Measurements from ENCODE around the gene RCOR2.
"Not testable (repeated sequence)": the region's sequence is repeated elsewhere in the genome, so short reads cannot be mapped to it uniquely, and the experiment has no call there.

The RCOR2 gene

DNA sequence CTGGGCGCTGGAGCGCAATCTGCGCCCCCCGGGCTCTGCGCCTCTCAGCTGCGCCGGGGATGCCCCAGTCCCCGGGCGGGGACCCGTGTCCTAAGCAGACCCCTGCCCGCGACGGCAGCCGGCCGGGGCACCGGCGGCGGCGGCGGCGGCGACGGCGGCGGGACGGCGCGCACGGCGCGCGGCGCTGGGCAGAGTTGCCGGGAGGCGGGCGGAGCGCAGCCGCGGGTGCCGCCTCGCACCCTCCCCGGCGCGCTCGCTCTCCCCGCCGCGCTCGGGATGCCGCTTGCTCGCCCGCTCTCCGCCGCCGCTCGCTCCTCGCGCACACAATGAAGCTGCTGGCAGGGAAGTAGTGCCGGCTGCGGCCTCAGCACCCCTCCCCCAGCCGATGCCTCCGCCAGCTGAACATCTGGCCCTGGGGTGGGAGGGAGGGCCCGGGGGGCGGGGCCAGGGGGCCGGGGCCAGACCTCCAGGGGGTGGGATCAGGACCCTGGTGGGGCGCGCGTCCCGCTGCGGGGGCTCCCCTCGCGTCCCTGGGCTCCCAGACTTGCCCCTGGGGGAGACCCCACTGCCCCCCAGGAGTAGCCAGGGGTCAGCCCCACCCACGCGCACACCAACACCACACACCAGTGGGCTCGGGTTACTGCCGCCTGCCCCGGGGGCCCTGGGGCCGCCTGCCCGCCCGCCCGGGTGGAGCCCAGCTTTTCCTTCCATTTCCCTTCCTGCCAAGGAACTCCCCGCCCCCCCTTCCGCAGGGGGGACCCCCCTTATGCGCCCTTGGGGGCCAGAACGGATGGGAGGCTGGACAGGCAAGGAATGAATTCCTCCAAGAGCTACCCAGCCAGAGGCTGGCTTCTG is at the start of gene RCOR2:
TSS of gene RCOR2 (minus strand) at position 328 of the 855 bp plus-strand sequence. CDS start 708 bp downstream, outside the sequence.
- DNase-seq = no peak

DNA sequence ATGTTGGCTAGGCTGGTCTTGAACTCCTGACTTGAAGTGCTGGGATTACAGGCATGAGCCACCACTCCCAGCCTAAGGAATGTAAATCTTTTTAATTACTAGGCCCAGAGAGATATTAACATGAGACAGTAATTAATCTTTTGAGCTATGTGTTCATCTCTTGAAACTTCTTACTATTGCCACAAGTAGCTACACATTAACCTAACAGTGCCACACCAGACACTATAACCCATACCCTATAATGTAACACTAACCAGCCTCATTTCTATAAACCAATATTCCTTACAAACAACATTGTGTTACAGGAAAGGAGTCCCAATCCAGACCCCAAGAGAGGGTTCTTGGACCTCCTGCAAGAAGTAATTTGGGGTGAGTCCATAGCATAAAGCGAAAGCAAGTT is 49.5 kb upstream of the RCOR2 start:
- DNase-seq = no peak

DNA sequence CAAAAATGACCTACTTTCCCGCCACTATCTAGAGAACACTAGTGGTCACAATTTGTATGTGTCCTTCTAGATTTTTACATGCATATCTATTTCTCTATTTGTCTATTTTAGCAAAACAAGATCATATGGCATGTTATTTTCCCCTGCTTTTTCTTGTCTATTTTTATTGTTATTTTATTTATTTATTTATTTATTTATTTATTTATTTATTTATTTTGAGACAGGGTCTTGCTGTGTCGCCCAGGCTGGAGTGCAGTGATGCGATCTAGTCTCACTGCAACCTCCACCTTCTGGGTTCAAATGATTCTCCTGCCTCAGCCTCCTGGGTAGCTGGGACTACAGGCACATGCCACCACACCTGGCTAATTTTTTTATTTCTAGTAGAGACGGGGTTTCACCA is 46.9 kb upstream of the RCOR2 start:
- not testable (repeated sequence) for DNase-seq

DNA sequence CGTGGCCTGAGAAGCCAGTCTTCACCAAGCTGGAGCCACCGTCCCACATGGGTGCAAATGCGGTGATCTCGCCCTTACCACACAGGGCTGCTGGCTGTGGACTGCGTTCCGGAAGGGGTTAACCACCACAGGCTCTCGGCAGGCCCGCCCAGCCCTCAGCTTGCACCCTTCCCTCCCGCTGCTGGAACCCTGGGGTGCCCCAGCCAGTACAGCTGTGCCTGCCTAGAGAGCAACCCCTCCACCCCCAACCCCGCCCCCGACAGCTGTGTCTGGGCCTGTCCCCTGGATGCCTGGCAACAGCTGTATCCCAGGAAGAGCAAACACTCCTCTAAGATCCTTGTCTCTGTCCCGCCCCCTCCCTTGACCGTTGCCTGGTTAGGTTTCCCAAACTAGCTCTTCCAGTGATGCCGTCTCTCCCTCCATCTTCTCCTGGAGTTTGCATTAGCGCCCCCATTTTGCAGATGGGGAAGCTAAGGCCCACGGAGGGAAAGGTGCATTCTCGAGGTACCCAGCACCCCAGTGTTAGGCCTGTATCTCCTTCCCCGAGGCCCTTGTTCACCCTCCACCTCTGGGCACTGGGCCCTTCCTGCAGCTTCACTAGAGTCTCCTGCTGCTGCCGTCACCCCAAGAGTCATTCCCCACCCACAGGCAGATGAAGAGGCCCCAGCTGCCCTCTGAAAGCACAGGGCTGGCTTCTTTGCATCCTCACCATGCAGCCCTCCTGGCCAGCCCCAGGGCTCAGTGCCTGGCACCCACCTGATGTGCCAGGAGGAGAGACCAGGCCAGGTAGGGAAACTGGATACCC is 44.8 kb upstream of the RCOR2 start:
- DNase-seq = no peak

DNA sequence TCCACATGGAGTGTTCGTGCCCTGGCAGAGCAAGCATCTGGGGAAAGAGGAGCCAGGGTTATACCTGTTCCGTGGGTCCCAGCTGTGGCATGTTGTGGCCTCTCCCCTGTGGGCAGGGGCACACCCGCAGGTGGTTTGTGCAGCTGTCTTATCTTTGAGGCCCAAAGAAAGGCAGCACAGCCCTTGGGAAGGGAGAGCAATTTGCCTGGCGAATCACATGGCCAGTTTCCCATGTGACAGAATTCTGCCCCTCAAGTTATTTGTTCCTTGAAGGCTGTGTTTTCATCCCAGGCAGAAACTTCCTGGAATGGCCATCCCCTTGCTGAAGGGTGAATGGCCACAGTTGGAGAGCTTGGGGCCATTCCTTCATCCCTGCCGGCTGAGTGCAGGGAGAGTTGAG is 41.0 kb upstream of the RCOR2 start:
- DNase-seq = no peak

DNA sequence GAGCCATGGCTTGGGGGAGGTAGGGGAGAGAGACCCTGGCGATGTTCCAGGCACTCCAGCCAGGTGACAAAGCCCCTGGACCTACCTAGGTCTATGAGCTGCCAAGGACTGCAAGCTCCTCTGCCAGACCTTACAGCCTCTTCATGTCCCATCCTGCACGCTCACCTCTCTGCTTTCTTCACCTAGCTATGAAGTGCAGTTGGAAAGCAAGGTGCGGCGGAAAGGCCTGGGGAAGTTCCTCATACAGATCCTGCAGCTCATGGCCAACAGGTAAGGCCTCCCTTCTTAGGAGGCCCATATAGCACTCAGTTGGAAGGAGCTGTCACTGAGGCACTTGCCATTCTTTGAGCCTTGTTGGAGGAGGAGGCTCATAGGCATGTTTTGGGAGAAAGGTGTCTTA is 35.6 kb upstream of the RCOR2 start:
- DNase-seq = no peak

DNA sequence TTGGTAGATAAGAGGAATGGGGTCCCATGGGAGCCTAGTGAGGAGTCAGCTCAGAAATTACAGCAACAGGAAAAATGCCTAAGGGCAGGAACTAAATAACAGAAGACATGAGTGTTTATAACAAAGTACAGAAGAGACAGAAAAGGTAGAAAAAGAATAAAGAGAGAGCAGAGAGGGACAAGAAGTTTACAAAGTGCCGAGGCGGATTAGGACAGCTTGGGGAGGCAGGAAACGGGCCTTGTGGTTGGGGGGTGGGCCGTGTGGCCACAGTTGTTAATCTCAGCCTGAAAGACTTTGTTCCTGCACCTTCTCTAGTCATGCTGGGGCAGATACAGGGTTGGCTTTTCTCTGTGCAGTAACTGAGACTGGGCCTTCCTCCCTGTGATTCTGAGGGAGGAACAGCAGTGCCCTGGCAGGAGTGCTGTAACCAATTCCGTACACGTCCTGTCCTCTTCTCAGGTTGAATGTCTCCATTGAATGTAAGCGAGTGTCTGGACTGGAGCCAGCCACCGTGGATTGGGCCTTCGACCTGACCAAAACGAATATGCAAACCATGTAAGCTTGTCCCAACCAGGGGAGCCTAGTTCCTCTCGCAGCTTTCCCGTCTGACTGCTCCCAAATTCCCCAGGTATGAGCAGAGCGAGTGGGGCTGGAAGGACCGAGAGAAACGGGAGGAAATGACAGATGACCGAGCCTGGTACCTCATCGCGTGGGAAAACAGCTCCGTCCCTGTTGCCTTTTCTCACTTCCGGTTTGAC is 35.0 kb upstream of the RCOR2 start:
- no peak for DNase-seq

DNA sequence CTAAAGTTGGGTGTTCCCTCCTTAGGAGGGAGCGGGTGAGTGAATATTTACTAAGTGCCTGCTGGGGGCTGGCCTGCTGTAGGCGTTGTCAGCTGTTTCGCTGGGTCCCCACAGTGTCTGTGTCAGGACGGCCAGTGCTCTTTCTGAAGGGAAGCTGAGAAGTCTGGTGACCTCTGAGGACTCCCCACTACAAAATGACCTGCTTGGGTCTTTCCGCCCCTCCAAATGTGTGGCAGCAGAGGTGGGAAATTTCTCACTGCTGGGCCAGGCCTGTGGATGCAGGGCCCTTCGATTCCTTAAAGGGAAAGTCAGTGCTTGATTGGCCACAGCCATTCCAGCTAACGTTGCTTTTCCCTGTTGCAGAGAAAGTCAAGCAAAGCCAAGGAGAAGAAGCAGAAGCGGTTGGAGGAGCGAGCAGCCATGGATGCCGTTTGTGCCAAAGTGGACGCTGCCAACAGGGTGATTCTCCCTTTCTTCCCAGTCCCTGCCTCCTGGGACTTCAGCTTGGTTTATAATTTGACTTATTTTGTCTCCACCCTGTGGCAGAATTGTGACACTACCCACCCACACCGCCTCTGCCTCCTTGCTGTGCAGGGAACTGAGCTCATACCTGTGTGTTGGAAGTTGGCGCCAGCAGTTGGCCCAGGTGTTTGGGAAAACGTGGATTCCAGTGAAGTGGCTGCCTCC is 28.7 kb upstream of the RCOR2 start:
- DNase-seq = no peak

DNA sequence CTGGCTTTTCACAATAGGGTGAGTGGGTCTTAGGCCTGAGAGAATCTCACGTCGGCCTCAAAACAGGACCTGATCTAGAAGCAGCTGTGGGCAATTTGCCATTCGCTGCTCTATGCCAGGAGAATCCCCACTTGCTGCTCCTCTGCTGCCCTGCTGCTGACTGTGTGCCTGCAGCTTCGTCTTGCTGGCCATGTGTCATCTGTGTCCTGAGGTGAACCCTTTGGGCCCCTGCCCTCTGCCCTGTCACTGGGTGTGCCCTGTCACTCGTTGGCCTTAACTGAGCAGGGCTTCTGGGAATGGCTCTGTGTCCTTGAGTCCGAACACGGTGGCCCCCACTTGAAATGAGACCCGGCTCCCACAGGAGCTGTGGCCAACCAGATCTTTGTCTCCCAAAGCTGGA is 28.0 kb upstream of the RCOR2 start:
- no peak for DNase-seq

DNA sequence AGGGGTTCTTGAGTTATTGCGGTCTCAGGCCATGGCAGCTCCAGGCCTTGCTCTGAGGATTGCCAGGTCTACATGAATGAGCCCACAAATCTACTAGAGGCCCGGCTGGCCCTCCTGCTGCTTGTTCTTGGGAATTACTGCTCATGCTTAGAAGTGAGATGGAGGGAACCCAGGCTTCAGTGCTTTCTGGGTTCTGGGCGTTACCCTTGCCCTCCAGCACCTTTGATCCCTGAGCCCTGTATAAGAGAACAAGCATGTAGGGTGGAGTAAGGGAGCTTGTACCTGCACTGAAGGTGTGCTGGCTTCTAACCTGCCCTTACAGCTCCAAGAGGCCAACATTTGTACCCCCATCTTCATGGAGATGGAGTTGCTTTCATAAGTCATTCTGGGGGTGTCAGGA is 25.8 kb upstream of the RCOR2 start:
- DNase-seq = no peak

DNA sequence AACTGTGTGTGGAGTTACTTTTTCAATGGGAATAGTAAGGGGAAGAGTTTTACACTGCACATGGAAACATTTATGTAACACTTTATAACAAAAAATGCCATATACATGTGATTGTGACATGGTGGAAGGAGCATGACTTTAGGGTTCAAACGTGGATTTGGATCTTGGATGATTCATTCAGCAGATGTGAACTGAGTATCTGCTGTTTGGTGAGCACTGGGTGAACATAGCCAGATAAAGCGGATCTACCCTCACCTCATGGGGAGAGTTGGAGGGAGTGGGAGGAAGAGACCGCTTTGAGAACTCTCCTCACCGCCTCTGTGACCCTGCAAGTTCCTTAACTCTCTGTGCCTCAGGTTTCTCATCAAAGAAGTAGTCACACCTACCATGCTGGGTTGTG is 24.9 kb upstream of the RCOR2 start:
- no peak for DNase-seq

DNA sequence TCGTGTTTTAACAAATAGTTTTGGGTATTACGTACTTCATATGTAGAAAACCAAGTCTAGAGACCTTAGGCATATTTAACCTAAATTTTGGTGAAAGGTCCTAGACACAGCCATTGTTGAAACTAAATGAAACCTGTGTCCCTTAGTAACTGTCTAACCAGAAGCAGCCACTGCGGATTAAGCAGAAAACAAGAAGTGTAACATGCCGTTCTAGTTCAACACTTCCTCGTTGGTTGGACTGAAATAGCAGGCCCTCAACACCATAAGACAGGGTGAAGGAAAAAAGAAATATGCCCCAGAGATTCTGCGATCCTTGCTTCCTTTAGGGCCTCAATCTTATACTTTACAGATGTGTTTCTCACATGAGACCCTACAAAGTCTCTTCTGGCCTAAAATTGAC is 23.8 kb upstream of the RCOR2 start:
- DNase-seq = no peak

DNA sequence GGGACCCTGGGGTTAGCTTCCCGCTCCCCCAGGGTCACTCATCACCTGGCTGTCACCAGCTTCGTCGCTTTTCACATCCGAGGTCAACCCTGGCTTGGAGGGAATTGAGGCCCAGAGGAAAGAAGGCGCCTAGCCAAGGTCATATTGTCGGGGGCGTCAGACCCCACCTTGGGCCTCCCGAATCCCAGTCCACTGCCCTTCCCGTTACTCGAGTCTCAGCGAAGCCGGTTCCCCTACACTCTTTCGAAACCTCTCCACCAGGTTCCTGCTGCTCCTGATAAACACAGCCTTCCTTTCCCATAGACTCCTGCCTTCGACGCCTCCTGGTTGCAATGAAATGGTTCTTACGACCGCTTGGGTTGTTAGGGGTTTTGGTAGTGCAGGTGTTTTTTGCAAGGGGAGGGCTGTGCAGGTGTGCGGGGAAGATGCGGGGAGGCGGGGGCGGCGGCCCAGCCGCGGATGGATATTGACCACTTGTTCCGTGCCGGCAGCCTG is 22.5 kb upstream of the RCOR2 start:
- DNase-seq = no peak

DNA sequence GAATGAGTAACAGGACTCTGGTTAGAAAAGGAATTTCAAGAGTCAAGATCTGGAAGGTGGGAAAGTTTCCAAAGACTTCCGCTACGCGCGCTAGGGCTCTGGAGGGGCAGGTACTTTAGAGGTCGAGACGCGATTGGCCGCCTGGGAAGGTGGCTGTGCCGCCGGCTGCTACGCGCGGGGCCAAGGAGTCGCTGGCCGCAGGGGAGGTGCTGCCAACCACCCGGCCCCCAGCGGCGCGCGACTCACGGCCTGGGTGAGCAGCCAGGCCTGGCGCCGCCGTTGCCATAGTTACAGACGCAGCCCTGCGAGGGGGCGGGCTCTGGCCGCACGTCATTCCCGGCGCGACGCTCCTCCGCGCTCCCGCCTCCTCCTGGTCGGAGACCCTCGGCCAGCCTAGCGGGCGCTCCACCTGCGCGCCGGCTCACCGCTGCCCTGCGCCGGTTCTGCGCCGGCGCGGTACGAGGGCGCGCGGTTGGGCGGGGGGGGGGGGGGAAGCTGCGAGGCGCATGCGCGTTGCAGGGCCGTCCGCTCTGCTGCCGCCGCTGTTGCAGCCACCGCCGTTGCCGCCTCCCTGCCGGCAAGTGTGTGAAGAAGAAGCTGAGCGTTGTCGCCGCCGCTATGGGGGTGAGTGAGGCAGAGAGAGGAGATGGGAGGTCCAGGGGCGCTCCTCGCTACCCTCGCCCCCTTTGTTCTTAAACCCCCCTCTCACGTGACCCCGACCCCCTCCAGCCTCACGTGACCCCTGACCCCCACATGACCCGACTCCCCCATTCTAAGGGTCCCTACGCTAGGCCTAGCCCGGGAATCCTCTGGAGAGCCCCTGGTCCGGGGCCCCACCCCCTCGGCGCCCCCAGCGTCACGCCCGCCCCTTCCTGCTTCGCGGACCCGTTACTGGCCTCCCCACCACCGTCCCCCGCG is 21.8 kb upstream of the RCOR2 start, which contains the start of gene NAA40:
TSS of gene NAA40 (plus strand) at position 524 of the 918 bp plus-strand sequence. CDS start at position 619, 95 bp downstream.
- DNase-seq = peak; percentile 77

DNA sequence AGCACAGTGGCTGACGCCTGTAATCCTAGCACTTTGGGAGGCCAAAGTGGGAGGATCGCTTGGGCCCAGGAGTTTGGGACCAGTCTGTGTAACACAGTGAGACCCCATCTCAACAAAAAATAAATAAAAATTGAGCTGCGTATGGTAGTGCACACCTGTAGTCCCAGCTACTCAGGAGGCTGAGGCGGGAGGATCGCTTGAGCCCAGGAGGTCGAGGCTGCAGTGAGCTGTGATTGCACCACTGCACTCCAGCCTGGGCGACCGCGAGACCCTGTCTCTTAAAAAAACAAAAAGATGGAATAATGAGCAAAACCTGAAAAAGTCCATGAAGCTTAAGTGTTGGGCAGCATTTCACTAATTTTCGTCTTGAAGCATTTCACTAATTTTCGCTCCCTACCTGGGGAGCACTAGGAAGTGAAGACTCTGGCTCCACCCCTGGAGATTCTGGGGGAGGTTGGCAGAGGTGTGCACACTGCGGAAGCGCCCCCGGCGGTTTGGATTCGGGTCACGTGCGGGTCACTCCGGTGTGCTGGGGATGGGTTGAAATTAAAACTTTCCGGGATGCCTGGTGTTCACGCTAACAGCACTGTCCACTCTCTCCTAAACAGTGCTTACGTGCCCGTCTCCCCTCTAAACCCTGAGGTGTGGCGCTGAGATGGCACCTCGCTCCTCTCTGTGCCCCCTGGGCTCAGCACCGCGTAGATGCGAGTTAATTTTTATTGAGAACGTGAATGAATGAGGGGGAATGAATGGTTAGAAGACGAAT is 20.9 kb upstream of the RCOR2 start:
- DNase-seq = no peak

DNA sequence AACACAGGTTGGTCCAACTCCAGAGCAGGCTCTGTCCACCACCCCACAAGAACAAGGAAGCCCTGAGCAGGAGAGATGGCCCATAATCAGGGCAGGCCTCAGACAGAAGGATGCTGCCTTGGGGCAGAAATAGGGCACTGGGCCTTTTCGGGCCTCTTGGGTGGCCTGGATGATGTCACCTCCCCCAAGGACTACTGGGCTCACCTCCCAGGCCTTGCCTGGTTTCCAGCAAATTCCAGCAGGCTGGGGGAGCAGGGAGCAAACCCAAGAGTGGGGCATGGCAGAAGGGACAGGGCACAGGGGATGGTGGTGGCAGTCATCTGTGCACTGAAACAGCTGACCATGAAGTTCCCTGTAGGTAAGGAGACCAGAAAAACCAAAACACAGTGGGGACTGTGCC is 16.5 kb upstream of the RCOR2 start:
- DNase-seq = no peak

DNA sequence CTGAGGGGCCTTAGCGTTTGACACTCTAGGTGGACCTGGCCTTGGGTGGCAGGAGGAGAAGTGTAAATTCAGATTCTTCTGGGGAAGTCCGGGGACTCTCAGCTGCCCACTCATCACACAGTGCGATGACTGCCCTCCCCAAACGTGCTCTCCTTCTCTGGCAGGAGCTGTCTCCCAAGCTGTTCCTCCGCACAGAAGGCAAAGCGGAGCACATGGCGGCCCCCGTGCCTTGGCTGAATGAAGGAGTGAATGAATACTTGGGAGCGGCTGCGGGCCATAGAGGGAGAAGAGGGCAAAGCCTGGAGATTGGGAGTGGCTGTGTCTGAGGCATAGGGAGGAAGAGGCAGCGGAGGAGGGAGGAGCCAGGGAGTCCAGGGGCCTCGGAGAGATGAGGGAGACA is 14.9 kb upstream of the RCOR2 start:
- no peak for DNase-seq

DNA sequence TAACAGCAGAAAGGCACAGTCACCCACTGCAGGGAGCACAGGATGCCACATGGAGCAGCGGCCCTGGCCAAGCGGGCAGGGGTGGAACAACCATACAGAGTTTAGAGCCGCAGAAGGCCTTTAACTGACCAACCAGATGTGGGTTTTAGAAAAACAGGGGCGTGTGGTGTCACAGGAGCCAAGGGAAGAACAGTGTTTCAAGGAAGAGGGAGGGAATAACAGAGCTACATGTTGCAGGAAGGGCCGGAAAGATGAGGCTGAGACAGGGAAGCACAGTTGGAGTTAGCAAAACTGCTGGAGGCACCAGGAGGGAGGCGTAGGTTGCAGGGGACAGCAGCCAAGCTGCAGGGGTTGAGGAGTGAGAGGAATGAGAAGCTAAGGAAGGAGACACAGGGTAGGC is 14.1 kb upstream of the RCOR2 start:
- DNase-seq = no peak

DNA sequence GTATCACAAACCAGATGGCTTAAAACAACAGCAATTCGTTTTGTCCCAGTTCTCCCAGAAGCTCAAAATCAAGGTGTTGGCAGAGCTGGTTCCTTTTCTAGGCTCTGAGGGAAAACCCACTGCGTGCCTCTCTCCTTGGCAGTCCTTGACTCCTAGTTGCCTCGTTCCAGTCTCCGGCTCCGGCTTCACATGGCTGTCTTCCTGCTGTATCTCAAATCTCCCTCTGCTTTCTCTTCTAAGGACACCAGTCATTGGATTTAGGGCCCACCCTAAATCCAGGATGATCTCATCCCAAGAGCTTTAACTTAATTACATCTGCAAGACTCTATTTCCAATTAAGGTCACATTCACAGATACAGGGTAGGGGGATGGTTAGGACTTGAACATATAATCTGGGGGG is 12.7 kb upstream of the RCOR2 start:
- no peak for DNase-seq

DNA sequence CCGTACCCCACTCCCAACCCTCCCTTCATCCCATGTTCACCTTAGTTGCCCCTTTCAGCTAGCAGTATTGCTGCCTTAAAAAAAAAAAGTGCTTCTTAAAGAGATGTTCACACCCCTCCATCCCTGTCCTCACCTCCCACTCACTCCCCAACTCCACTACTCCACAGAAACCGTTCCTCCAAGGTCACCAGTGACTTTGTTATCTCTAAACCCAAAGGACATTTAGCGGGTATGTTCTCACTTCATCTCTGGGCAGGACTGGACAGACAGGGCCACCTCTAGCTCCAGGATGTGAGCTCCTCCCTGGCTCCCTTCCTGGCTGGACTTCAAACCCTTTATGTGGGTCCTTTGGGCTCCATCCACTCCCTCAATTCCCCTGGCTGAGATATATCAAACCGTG is 6.4 kb upstream of the RCOR2 start:
- no peak for DNase-seq

Measured in NCI-H2081 treated with DMSO at 0.1 percent for 48 hours (cell line).